Spleen (tissue), 7 donors: ENCODE results near the gene PTTG1IP.

ENCODE experiments used
- CTCF ChIP-seq, 11 experiments: fragments of 200-600 bp in 7 of 11; fragments of 450-650 bp in 4 of 11; sonication (generic) in 4 of 11; IDR thresholded peaks in 8 of 11; conservative IDR thresholded peaks in 3 of 11; 1 replicate in 7 of 11; 2 replicates in 4 of 11; pipeline versions ENCODE4 v1.4.0 to v1.8.0; 2016 to 2021; ENCODE audit warnings: antibody characterized with exemption in 11 of 11, inconsistent platforms in 4 of 11, mild to moderate bottlenecking in 1 of 11
- POLR2A ChIP-seq, 3 donors: fragments of 450-650 bp; IDR thresholded peaks; one replicate each; pipeline ENCODE4 v1.5.1; 2017; ENCODE audit warnings: antibody characterized with exemption in 3 of 3, mild to moderate bottlenecking in 1 of 3
- POLR2AphosphoS5 ChIP-seq, 3 donors: sonication (generic); formaldehyde crosslinking; IDR thresholded peaks; one replicate each; pipeline ENCODE4 v1.5.1; 2017; ENCODE audit warnings: antibody characterized with exemption in 3 of 3
- donor health status: DM: no; HTN: no; CAD: no; lungs with moderate emphysema.
- donor health status: DM: no; HTN: no; CAD: no.
- donor health status: DM: no; HTN: no; CAD: no.

- no peak for TF ChIP-seq POLR2AphosphoS5 (IDR thresholded peaks at IDR 0.05)
- TF ChIP-seq CTCF (IDR thresholded peaks at IDR 0.05 in 8 of 11, conservative IDR thresholded peaks at IDR 0.05 in 3 of 11): no peak
- no peak for TF ChIP-seq POLR2A (IDR thresholded peaks at IDR 0.05)
Observed at GRCh38 chr21:44842721-44843445, 30.6 kb downstream of the PTTG1IP start.
